Natural killer cell (primary cell): ENCODE data around the gene ZMIZ1. TPM values are rescaled to one million over a fixed set of nuclear protein-coding genes. Genes with fewer than 3 reads are reported as not detected.

Experiments
- ATAC-seq, 3 donors: fragments of 150-1000 bp in 2 of 3; fragments of 200-7000 bp in 1 of 3; cut with Tn5 transposase; 1 replicate in 1 of 3; 2 replicates in 2 of 3; pipeline ENCODE4 v1.10.0; 2021; ENCODE audit warnings: mild to moderate bottlenecking in 2 of 3, moderate library complexity in 2 of 3
- DNase-seq, 2 donors: peaks; one replicate each; pipeline versions ENCODE4 v3.0.0 to v3.0.0-alpha.2; 2013 to 2021; ENCODE audit warnings: mixed read lengths in 1 of 2
- H3K27ac ChIP-seq: one replicate; pipeline ENCODE4 v1.5.1; 2013; ENCODE audit warnings: mild to moderate bottlenecking, low read length
- H3K27me3 ChIP-seq: one replicate; pipeline ENCODE4 v1.6.1; 2013; ENCODE audit warnings: low read length; ENCODE audit not compliant: control insufficient read depth, insufficient read depth
- H3K36me3 ChIP-seq: one replicate; pipeline ENCODE4 v1.6.1; 2013; ENCODE audit warnings: low read length; ENCODE audit not compliant: control insufficient read depth, insufficient read depth
- H3K4me1 ChIP-seq: one replicate; pipeline ENCODE4 v1.6.1; 2013; ENCODE audit warnings: low read length; ENCODE audit not compliant: control insufficient read depth, insufficient read depth
- H3K4me3 ChIP-seq: one replicate; pipeline ENCODE4 v1.5.1; 2013; ENCODE audit warnings: low read length
- H3K9me3 ChIP-seq: one replicate; pipeline ENCODE4 v1.6.1; 2013; ENCODE audit warnings: low read length; ENCODE audit not compliant: control insufficient read depth, insufficient read depth
- H3K27ac Mint-ChIP-seq, 2 donors: one replicate each; pipeline ENCODE4 v1.8.0; 2022; ENCODE audit warnings: mild to moderate bottlenecking in 2 of 2, mixed read lengths in 2 of 2, moderate library complexity in 1 of 2
- H3K27me3 Mint-ChIP-seq, 2 donors: one replicate each; pipeline ENCODE4 v1.8.0; 2022; ENCODE audit warnings: low read depth in 2 of 2, mixed read lengths in 2 of 2
- H3K36me3 Mint-ChIP-seq: one replicate; pipeline ENCODE4 v1.8.0; 2022; ENCODE audit warnings: mixed read lengths
- H3K4me1 Mint-ChIP-seq, 2 donors: one replicate each; pipeline ENCODE4 v1.8.0; 2022; ENCODE audit warnings: mixed read lengths in 2 of 2
- H3K4me3 Mint-ChIP-seq: one replicate; pipeline ENCODE4 v1.8.0; 2022; ENCODE audit warnings: mild to moderate bottlenecking, moderate library complexity, mixed read lengths
- H3K9me3 Mint-ChIP-seq, 2 donors: one replicate each; pipeline ENCODE4 v1.8.0; 2022; ENCODE audit warnings: mixed read lengths in 2 of 2
- WGBS: methylation state at CpG from one replicate; pipeline ENCODE4 v1.1.7; 2013; ENCODE audit warnings: missing lambda C conversion rate; ENCODE audit not compliant: insufficient coverage; 5-methylcytosine and 5-hydroxymethylcytosine counted together
- intact Hi-C: fragments of 100-400 bp; cut with micrococcal nuclease; formaldehyde crosslinking; loops from one replicate; pipeline ENCODE4 v1.14.2; 2022
- total RNA-seq, 4 donors: library from RNA; stranded (reverse); fragments of 120-200 nt in 1 of 4; gene quantifications; one replicate each; pipeline versions ENCODE4 v1.2.3 to v1.2.4, GENCODE V29; 2013 to 2022
- TF ChIP-seq, protein P1 (sequence below): fragments of 200-600 bp; IDR thresholded peaks from one replicate; pipeline ENCODE4 v1.8.0; 2022; ENCODE audit warnings: antibody characterized with exemption

The ZMIZ1 gene
- total RNA-seq, 3 donors from 2014 or later (not counting 1 experiment from before 2014, with no cell fraction given): 36.5 to 51.5 (median 37.9) TPM

- Histone ChIP-seq H3K27ac (no peak overlapping the region), H3K4me1 (peaks cover 68% of the 10 kb centered on the region), H3K27me3 (no peaks in the 10 kb centered on the region), H3K9me3 (no peaks in the 10 kb centered on the region), H3K36me3 (no peaks in the 10 kb centered on the region), H3K4me3 (no peak overlapping the region)
- ATAC-seq (no peak), DNase-seq (no peak)
- Mint-ChIP-seq H3K27ac (peak overlapping the region; percentile 65 to 86), H3K36me3 (no peaks in the 10 kb centered on the region), H3K4me1 (peaks cover 74 to 86% of the 10 kb centered on the region in 2 donors), H3K9me3 (no peaks in the 10 kb centered on the region), H3K27me3 (no peaks in the 10 kb centered on the region), H3K4me3 (peak overlapping the region; percentile 54)
- intact Hi-C loops: no loop called here
- TF ChIP-seq, protein P1, sequence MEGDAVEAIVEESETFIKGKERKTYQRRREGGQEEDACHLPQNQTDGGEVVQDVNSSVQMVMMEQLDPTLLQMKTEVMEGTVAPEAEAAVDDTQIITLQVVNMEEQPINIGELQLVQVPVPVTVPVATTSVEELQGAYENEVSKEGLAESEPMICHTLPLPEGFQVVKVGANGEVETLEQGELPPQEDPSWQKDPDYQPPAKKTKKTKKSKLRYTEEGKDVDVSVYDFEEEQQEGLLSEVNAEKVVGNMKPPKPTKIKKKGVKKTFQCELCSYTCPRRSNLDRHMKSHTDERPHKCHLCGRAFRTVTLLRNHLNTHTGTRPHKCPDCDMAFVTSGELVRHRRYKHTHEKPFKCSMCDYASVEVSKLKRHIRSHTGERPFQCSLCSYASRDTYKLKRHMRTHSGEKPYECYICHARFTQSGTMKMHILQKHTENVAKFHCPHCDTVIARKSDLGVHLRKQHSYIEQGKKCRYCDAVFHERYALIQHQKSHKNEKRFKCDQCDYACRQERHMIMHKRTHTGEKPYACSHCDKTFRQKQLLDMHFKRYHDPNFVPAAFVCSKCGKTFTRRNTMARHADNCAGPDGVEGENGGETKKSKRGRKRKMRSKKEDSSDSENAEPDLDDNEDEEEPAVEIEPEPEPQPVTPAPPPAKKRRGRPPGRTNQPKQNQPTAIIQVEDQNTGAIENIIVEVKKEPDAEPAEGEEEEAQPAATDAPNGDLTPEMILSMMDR: no peak
- 84% methylated on average over 7 of the region's 9 CpGs for WGBS
Measured at GRCh38 chr10:79113827-79114226, 45.1 kb downstream of the ZMIZ1 start.

DNA sequence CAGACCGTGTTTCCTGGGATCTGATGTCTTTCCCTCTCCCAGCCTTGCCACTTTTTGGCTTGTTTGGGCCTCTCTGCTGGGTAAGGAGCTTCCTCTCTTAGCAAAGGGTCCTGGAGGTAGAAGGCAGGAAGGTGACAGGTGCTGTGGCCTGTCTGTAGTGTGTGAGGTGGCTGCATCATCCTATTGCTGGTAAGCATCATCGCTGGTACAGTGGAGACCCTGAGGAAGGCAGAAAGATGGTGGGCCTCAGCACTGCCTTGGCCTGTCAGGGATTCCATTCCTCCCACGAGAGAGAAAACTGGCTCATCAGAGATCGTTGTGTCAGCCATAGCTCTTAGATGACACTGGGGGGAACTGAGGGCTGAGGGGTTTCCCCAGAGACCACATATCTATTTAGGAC is 46.5 kb downstream of the ZMIZ1 start:
- Histone ChIP-seq H3K27me3 (no peaks in the 10 kb centered on the region), H3K4me1 (peaks cover 69% of the 10 kb centered on the region), H3K27ac (no peak overlapping the region), H3K36me3 (peaks cover 4% of the 10 kb centered on the region), H3K4me3 (no peak overlapping the region), H3K9me3 (no peaks in the 10 kb centered on the region)
- TF ChIP-seq, protein P1: no peak
- H3K27ac Mint-ChIP-seq: peak overlapping the region; percentile 73 to 86
- H3K4me3 Mint-ChIP-seq: peak overlapping the region; percentile 87
- 74% methylated on average over 4 of the region's 4 CpGs for WGBS
- peaks cover 73 to 85% of the 10 kb centered on the region in 2 donors for H3K4me1 Mint-ChIP-seq
- H3K27me3 Mint-ChIP-seq: no peaks in the 10 kb centered on the region
- ATAC-seq: no peak
- no peak for DNase-seq
- intact Hi-C loops: no loop called here
- no peaks in the 10 kb centered on the region for H3K9me3 Mint-ChIP-seq
- H3K36me3 Mint-ChIP-seq: no peaks in the 10 kb centered on the region

- Histone ChIP-seq H3K27ac (peak overlapping the region; percentile 47), H3K4me3 (no peak overlapping the region), H3K9me3 (no peaks in the 10 kb centered on the region), H3K36me3 (peaks cover 5% of the 10 kb centered on the region), H3K27me3 (no peaks in the 10 kb centered on the region), H3K4me1 (peaks cover 71% of the 10 kb centered on the region)
- H3K4me3 Mint-ChIP-seq: peak overlapping the region; percentile 87
- peak overlapping the region; percentile 73 to 86 for H3K27ac Mint-ChIP-seq
- peaks cover 77 to 87% of the 10 kb centered on the region in 2 donors for H3K4me1 Mint-ChIP-seq
- no peaks in the 10 kb centered on the region for H3K36me3 Mint-ChIP-seq
- TF ChIP-seq, protein P1: no peak
- DNase-seq (peak in 1 of 2 donors; percentile 27), ATAC-seq (peak; percentile 70 to 77 (median 74))
- WGBS: 6% methylated on average over 4 of the region's 4 CpGs
- intact Hi-C loops: no loop called here
- no peaks in the 10 kb centered on the region for H3K27me3 Mint-ChIP-seq
- no peaks in the 10 kb centered on the region for H3K9me3 Mint-ChIP-seq
Measured at GRCh38 chr10:79116368-79116767, 47.6 kb downstream of the ZMIZ1 start.
